WTC11 (cell line): Measurements from ENCODE around the gene MAPKAPK3. TPM values are rescaled to one million over a fixed set of nuclear protein-coding genes. Genes with fewer than 3 reads are reported as not detected.

Experiments used
- ATAC-seq: fragments of 200-7000 bp; cut with Tn5 transposase; 2 replicates; pipeline ENCODE4 v1.10.0; 2021; ENCODE audit warnings: mild to moderate bottlenecking, moderate library complexity
- CTCF ChIA-PET: fragments of 300-600 bp; sonication (Branson Sonifier 250); formaldehyde crosslinking; loops from one replicate; lab custom pipeline; 2021; ENCODE audit warnings: antibody characterized with exemption; lab: Charles Lee
- POLR2A ChIA-PET: fragments of 350-600 bp; sonication (Branson Sonifier 250); formaldehyde crosslinking; loops from one replicate; lab custom pipeline; 2021; ENCODE audit warnings: antibody characterized with exemption; lab: Charles Lee
- DNase-seq: peaks from one replicate; pipeline ENCODE4 v3.0.0; 2021; ENCODE audit warnings: low spot score
- H3K27ac Mint-ChIP-seq: 2 replicates; pipeline ENCODE4 v1.8.0; 2021; ENCODE audit warnings: mixed read lengths
- H3K27me3 Mint-ChIP-seq: 2 replicates; pipeline ENCODE4 v1.8.0; 2021; ENCODE audit warnings: low read depth, mild to moderate bottlenecking, moderate library complexity, mixed read lengths
- H3K36me3 Mint-ChIP-seq: 2 replicates; pipeline ENCODE4 v1.8.0; 2021; ENCODE audit warnings: mixed read lengths
- H3K4me1 Mint-ChIP-seq: 2 replicates; pipeline ENCODE4 v1.8.0; 2022; ENCODE audit warnings: mixed read lengths
- H3K4me3 Mint-ChIP-seq: 2 replicates; pipeline ENCODE4 v1.8.0; 2021; ENCODE audit warnings: mild to moderate bottlenecking, moderate library complexity, mixed read lengths
- H3K9me3 Mint-ChIP-seq: 2 replicates; pipeline ENCODE4 v1.8.0; 2021; ENCODE audit warnings: mixed read lengths
- EMX1 ChIP-seq: fragments of 250-450 bp; sonication (Bioruptor Pico); IDR thresholded peaks from 2 replicates; pipeline ENCODE4 v1.8.0; 2021; ENCODE audit warnings: mild to moderate bottlenecking
- ESRRA ChIP-seq: sonication (generic); formaldehyde crosslinking; IDR thresholded peaks from 2 replicates; pipeline ENCODE4 v1.8.1; 2022; ENCODE audit warnings: mild to moderate bottlenecking, missing genetic modification reagents, borderline replicate concordance
- GRHL2 ChIP-seq: fragments of 250-450 bp; sonication (Bioruptor Pico); IDR thresholded peaks from 2 replicates; pipeline ENCODE4 v1.8.0; 2022; ENCODE audit warnings: mild to moderate bottlenecking, moderate library complexity; ENCODE audit not compliant: insufficient replicate concordance, severe bottlenecking
- NFATC4 ChIP-seq: fragments of 250-450 bp; sonication (Bioruptor Pico); IDR thresholded peaks from 2 replicates; pipeline ENCODE4 v1.9.0; 2021; ENCODE audit warnings: mild to moderate bottlenecking
- NFYB ChIP-seq: sonication (generic); formaldehyde crosslinking; conservative IDR thresholded peaks from 2 replicates; pipeline ENCODE4 v1.8.0; 2022; ENCODE audit warnings: low read depth, missing genetic modification reagents
- RELA ChIP-seq: sonication (generic); formaldehyde crosslinking; IDR thresholded peaks from 2 replicates; pipeline ENCODE4 v1.8.1; 2022; ENCODE audit warnings: missing genetic modification reagents, mild to moderate bottlenecking, borderline replicate concordance
- ZNF219 ChIP-seq: sonication (generic); formaldehyde crosslinking; IDR thresholded peaks from 2 replicates; pipeline ENCODE4 v1.8.0; 2023; ENCODE audit warnings: missing genetic modification reagents, mild to moderate bottlenecking, borderline replicate concordance
- ZNF281 ChIP-seq: sonication (generic); formaldehyde crosslinking; IDR thresholded peaks from 2 replicates; pipeline ENCODE4 v1.8.0; 2023; ENCODE audit warnings: mild to moderate bottlenecking, missing genetic modification reagents
- ZNF532 ChIP-seq: fragments of 250-450 bp; sonication (Bioruptor Pico); IDR thresholded peaks from 2 replicates; pipeline ENCODE4 v1.9.0; 2021; ENCODE audit warnings: mild to moderate bottlenecking, borderline replicate concordance
- ZNF671 ChIP-seq: fragments of 250-450 bp; sonication (Bioruptor Pico); IDR thresholded peaks from 2 replicates; pipeline ENCODE4 v1.8.0; 2021; ENCODE audit warnings: mild to moderate bottlenecking
- total RNA-seq: library from RNA; stranded (reverse); gene quantifications from 3 replicates; pipeline ENCODE4 v1.2.3, GENCODE V29; 2021
- TF ChIP-seq, protein P1 (sequence below): sonication (generic); formaldehyde crosslinking; IDR thresholded peaks from 2 replicates; pipeline ENCODE4 v1.8.1; 2023; ENCODE audit warnings: mild to moderate bottlenecking, missing genetic modification reagents
- TF ChIP-seq, protein P2 (sequence below): sonication (generic); formaldehyde crosslinking; IDR thresholded peaks from 2 replicates; pipeline ENCODE4 v1.8.1; 2022; ENCODE audit warnings: missing genetic modification reagents, borderline replicate concordance
- TF ChIP-seq, protein P3 (sequence below): fragments of 250-450 bp; sonication (Bioruptor Pico); IDR thresholded peaks from 2 replicates; pipeline ENCODE4 v1.8.0; 2021; ENCODE audit warnings: mild to moderate bottlenecking
- TF ChIP-seq, protein P4 (sequence below): sonication (generic); formaldehyde crosslinking; IDR thresholded peaks from 2 replicates; pipeline ENCODE4 v1.8.1; 2023; ENCODE audit warnings: mild to moderate bottlenecking, missing genetic modification reagents, moderate library complexity

MAPKAPK3 gene
- total RNA-seq, 1 experiment from 2014 or later: 60.2 TPM

- no peak for TF ChIP-seq ZNF532 (CRISPR knock-in tag)
- TF ChIP-seq ESRRA: no peak
- TF ChIP-seq, protein P1, sequence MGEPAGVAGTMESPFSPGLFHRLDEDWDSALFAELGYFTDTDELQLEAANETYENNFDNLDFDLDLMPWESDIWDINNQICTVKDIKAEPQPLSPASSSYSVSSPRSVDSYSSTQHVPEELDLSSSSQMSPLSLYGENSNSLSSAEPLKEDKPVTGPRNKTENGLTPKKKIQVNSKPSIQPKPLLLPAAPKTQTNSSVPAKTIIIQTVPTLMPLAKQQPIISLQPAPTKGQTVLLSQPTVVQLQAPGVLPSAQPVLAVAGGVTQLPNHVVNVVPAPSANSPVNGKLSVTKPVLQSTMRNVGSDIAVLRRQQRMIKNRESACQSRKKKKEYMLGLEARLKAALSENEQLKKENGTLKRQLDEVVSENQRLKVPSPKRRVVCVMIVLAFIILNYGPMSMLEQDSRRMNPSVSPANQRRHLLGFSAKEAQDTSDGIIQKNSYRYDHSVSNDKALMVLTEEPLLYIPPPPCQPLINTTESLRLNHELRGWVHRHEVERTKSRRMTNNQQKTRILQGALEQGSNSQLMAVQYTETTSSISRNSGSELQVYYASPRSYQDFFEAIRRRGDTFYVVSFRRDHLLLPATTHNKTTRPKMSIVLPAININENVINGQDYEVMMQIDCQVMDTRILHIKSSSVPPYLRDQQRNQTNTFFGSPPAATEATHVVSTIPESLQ (CRISPR knock-in tag): no peak
- TF ChIP-seq ZNF219: no peak
- TF ChIP-seq ZNF281 (CRISPR knock-in tag): no peak
- no peak for TF ChIP-seq NFATC4
Observed at GRCh38 chr3:50658831-50659230, 41.9 kb downstream of the MAPKAPK3 start (continued).

DNA sequence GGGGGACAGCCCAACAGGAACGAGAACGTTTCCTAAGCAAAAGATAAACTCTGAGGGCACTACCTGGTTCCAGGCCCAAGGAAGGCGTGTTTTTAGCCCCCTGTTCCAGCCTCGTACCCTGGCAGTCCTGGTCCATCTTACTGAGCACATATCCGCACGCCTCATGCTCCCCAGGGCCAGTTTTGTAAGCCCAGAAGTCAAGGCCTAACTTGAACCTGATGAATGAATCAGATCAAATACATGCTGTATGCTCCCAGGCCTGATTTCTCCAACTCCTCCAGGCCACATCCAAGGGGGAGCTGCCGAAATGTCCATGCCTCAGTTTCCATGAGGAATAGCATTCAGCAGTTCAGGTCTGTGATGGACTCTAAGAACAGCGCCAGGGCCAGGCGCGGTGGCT, 43.4 kb downstream of the MAPKAPK3 start:
- POLR2A ChIA-PET: no interaction called here

More for the DNA sequence above, 43.4 kb downstream of the MAPKAPK3 start:
- TF ChIP-seq, protein P2, sequence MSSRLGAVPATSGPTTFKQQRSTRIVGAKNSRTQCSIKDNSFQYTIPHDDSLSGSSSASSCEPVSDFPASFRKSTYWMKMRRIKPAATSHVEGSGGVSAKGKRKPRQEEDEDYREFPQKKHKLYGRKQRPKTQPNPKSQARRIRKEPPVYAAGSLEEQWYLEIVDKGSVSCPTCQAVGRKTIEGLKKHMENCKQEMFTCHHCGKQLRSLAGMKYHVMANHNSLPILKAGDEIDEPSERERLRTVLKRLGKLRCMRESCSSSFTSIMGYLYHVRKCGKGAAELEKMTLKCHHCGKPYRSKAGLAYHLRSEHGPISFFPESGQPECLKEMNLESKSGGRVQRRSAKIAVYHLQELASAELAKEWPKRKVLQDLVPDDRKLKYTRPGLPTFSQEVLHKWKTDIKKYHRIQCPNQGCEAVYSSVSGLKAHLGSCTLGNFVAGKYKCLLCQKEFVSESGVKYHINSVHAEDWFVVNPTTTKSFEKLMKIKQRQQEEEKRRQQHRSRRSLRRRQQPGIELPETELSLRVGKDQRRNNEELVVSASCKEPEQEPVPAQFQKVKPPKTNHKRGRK (CRISPR knock-in tag): no peak
- TF ChIP-seq EMX1 (CRISPR knock-in tag) (no peak), NFYB (CRISPR knock-in tag) (no peak), GRHL2 (CRISPR knock-in tag) (no peak), ZNF671 (CRISPR knock-in tag) (no peak), RELA (CRISPR knock-in tag) (no peak)
- TF ChIP-seq, protein P3, sequence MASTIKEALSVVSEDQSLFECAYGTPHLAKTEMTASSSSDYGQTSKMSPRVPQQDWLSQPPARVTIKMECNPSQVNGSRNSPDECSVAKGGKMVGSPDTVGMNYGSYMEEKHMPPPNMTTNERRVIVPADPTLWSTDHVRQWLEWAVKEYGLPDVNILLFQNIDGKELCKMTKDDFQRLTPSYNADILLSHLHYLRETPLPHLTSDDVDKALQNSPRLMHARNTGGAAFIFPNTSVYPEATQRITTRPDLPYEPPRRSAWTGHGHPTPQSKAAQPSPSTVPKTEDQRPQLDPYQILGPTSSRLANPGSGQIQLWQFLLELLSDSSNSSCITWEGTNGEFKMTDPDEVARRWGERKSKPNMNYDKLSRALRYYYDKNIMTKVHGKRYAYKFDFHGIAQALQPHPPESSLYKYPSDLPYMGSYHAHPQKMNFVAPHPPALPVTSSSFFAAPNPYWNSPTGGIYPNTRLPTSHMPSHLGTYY (CRISPR knock-in tag): no peak
- TF ChIP-seq, protein P4, sequence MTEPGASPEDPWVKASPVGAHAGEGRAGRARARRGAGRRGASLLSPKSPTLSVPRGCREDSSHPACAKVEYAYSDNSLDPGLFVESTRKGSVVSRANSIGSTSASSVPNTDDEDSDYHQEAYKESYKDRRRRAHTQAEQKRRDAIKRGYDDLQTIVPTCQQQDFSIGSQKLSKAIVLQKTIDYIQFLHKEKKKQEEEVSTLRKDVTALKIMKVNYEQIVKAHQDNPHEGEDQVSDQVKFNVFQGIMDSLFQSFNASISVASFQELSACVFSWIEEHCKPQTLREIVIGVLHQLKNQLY (CRISPR knock-in tag): no peak
- TF ChIP-seq, protein P1 (CRISPR knock-in tag): no peak
- Mint-ChIP-seq H3K27me3 (peaks cover 3% of the 10 kb centered on the region; the same call in 1 of the 2 replicates), H3K4me3 (no peak overlapping the region), H3K27ac (no peak overlapping the region), H3K4me1 (no peaks in the 10 kb centered on the region), H3K9me3 (no peaks in the 10 kb centered on the region), H3K36me3 (no peaks in the 10 kb centered on the region)
- ATAC-seq (no peak), DNase-seq (peak; percentile 5)
- CTCF ChIA-PET: interaction anchor here (0.6 kb wide), 1 partner anchor 535 kb away, joined by 3 read pairs; no protein-coding TSS in a partner anchor
